ENCODE measurements around the gene RAF1. TPM values are rescaled to one million over a fixed set of nuclear protein-coding genes. Genes with fewer than 3 reads are reported as not detected.
"Not testable (repeated sequence)": the region's sequence is repeated elsewhere in the genome, so short reads cannot be mapped to it uniquely, and the experiment has no call there.

The RAF1 gene
- total RNA-seq, 2 donors from 2014 or later: 101 to 126 TPM

DNA sequence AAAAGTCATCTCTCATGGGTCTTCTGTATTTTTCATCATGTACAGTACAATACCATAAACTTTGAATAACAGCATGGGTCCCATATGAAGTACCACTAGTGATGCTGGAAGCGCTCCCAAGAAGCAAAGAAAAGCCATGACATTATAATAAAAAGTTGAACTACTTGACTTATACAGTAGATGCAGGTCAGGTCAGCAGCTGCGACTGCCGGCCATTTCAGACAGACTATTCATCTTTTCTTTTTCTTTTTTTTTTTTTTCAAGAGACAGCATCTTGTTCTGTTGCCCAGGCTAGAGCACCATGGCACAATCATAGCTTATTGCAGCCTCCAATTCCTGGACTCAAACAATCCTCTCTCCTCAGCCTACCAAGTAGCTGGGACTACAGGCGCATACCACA, 10.2 kb downstream of the RAF1 start:
- TF ChIP-seq POLR2A (IDR thresholded peaks at IDR 0.05) (no peak), POLR2AphosphoS5 (IDR thresholded peaks at IDR 0.05) (no peak)
- TF ChIP-seq, protein P1, sequence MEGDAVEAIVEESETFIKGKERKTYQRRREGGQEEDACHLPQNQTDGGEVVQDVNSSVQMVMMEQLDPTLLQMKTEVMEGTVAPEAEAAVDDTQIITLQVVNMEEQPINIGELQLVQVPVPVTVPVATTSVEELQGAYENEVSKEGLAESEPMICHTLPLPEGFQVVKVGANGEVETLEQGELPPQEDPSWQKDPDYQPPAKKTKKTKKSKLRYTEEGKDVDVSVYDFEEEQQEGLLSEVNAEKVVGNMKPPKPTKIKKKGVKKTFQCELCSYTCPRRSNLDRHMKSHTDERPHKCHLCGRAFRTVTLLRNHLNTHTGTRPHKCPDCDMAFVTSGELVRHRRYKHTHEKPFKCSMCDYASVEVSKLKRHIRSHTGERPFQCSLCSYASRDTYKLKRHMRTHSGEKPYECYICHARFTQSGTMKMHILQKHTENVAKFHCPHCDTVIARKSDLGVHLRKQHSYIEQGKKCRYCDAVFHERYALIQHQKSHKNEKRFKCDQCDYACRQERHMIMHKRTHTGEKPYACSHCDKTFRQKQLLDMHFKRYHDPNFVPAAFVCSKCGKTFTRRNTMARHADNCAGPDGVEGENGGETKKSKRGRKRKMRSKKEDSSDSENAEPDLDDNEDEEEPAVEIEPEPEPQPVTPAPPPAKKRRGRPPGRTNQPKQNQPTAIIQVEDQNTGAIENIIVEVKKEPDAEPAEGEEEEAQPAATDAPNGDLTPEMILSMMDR (IDR thresholded peaks at IDR 0.05): no peak
- Histone ChIP-seq H3K9me3 (no peaks in the 10 kb centered on the region), H3K36me3 (no peaks in the 10 kb centered on the region), H3K4me3 (no peak overlapping the region), H3K27me3 (replicated peaks; ENCODE audit: insufficient read depth) (no peaks in the 10 kb centered on the region), H3K27ac (no peak overlapping the region), H3K4me1 (replicated peaks) (peaks cover 9% of the 10 kb centered on the region)
- DNase-seq (ENCODE audit: low spot score): no peak
- intact Hi-C loops (cut with DNase I): no loop called here
- WGBS: 72% methylated on average over 4 of the region's 4 CpGs

- TF ChIP-seq POLR2A (IDR thresholded peaks at IDR 0.05): no peak
- TF ChIP-seq POLR2AphosphoS5 (IDR thresholded peaks at IDR 0.05): no peak
- TF ChIP-seq, protein P1 (IDR thresholded peaks at IDR 0.05): no peak
- 91% methylated on average over 12 of the region's 12 CpGs for WGBS
- no peaks in the 10 kb centered on the region for H3K4me1 ChIP-seq (replicated peaks)
- H3K27ac ChIP-seq: no peak overlapping the region
- no peak for DNase-seq (ENCODE audit: low spot score)
- no peak overlapping the region for H3K4me3 ChIP-seq
- intact Hi-C loops (cut with DNase I): no loop called here
- no peaks in the 10 kb centered on the region for H3K36me3 ChIP-seq
- no peaks in the 10 kb centered on the region for H3K9me3 ChIP-seq
- H3K27me3 ChIP-seq (replicated peaks; ENCODE audit: insufficient read depth): no peaks in the 10 kb centered on the region
These were observed 15.4 kb downstream of the RAF1 start for GRCh38 chr3:12648384-12648959.

GRCh38 chr3:12644331-12644937, 19.5 kb downstream of the RAF1 start:
- intact Hi-C loops (cut with DNase I): no loop called here
- no peaks in the 10 kb centered on the region for H3K9me3 ChIP-seq
- no peak overlapping the region for H3K4me3 ChIP-seq
- no peak overlapping the region for H3K27ac ChIP-seq
- TF ChIP-seq, protein P1 (IDR thresholded peaks at IDR 0.05): no peak
- no peak for TF ChIP-seq POLR2AphosphoS5 (IDR thresholded peaks at IDR 0.05)
- TF ChIP-seq POLR2A (IDR thresholded peaks at IDR 0.05): no peak
- no peak for DNase-seq (ENCODE audit: low spot score)
- no peaks in the 10 kb centered on the region for H3K4me1 ChIP-seq (replicated peaks)
- WGBS: 62% methylated on average over 6 of the region's 6 CpGs
- no peaks in the 10 kb centered on the region for H3K27me3 ChIP-seq (replicated peaks; ENCODE audit: insufficient read depth)
- no peaks in the 10 kb centered on the region for H3K36me3 ChIP-seq

DNA sequence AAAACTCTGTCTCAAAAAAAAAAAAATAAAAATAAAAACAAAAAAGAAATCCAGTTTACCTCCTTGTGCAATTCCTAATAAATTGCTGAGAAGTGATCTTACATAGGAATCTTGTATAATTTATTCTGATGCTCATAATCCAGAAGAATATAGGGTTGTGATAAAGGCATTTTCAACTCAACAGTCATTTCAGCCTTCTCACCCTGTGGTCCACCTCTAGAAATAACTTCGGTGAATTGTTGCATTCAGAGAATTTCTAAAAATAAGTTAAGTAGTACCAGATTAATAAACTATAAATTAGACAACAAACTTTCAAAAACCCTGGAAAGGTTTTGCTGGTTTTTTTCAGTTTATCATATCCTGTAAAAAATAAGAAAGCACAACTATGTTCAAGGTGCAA, 20.2 kb downstream of the RAF1 start:
- Histone ChIP-seq H3K27me3 (replicated peaks; ENCODE audit: insufficient read depth) (no peaks in the 10 kb centered on the region), H3K4me3 (no peak overlapping the region), H3K4me1 (replicated peaks) (no peaks in the 10 kb centered on the region), H3K27ac (no peak overlapping the region), H3K9me3 (no peaks in the 10 kb centered on the region), H3K36me3 (no peaks in the 10 kb centered on the region)
- intact Hi-C loops (cut with DNase I): no loop called here
- TF ChIP-seq, protein P1 (IDR thresholded peaks at IDR 0.05): no peak
- DNase-seq (ENCODE audit: low spot score): no peak
- 31% methylated on average over 1 of the region's 1 CpG for WGBS

DNA sequence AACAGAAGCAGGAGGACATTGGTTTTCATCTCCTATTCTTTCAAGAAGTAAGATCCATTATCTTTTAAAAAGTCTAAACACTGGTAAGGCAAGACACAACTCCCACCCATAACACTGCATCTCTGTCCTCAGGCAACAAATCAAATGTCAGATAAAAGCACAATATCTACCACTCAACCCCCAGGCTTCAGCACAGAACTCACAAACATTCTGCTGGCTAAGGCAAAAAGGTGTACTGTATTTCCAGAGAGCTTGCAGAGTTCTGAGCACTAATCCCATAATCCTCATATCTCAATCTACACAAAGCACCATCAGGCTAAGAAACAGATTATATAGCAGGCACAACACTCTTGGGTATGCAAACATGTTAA, 20.9 kb downstream of the RAF1 start:
- DNase-seq (ENCODE audit: low spot score): no peak
- Histone ChIP-seq H3K9me3 (no peaks in the 10 kb centered on the region), H3K4me1 (replicated peaks) (peaks cover 5% of the 10 kb centered on the region), H3K36me3 (no peaks in the 10 kb centered on the region), H3K4me3 (no peak overlapping the region), H3K27ac (no peak overlapping the region), H3K27me3 (replicated peaks; ENCODE audit: insufficient read depth) (no peaks in the 10 kb centered on the region)
- no peak for TF ChIP-seq POLR2AphosphoS5 (IDR thresholded peaks at IDR 0.05)
- intact Hi-C loops (cut with DNase I): no loop called here

DNA sequence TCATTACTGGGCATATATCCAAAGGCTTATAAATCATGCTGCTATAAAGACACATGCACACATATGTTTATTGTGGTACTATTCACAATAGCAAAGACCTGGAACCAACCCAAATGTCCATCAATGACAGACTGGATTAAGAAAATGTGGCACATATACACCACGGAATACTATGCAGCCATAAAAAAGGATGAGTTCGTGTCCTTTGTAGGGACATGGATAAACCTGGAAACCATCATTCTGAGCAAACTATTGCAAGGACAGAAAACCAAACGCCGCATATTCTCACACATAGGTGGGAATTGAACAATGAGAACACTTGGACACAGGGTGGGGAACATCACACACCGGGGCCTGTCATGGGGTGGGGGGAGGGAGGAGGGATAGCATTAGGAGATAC, 23.1 kb downstream of the RAF1 start:
- H3K4me1 ChIP-seq (replicated peaks); H3K9me3 ChIP-seq; H3K36me3 ChIP-seq; H3K27me3 ChIP-seq (replicated peaks; ENCODE audit: insufficient read depth); H3K27ac ChIP-seq; DNase-seq (ENCODE audit: low spot score); H3K4me3 ChIP-seq; intact Hi-C loops (cut with DNase I): not testable (repeated sequence)
- 93% methylated on average over 5 of the region's 5 CpGs for WGBS

Measured in prostate gland (tissue), 2 donors.